Retinal pigment epithelial cell (primary cell): ENCODE results near the gene SRMS.

Experiments used
- DNase-seq: peaks from one replicate; pipeline ENCODE4 v3.0.0-alpha.2; 2010; ENCODE audit warnings: low read depth
- H3K4me3 ChIP-seq: 2 replicates; pipeline ENCODE4 v1.5.1; 2011; ENCODE audit warnings: mild to moderate bottlenecking, low read length, control low read depth, moderate library complexity
- CTCF ChIP-seq: conservative IDR thresholded peaks from 2 replicates; pipeline ENCODE4 v1.5.1; 2011; ENCODE audit warnings: low read depth, low read length, control low read depth, inconsistent platforms

SRMS gene

DNA sequence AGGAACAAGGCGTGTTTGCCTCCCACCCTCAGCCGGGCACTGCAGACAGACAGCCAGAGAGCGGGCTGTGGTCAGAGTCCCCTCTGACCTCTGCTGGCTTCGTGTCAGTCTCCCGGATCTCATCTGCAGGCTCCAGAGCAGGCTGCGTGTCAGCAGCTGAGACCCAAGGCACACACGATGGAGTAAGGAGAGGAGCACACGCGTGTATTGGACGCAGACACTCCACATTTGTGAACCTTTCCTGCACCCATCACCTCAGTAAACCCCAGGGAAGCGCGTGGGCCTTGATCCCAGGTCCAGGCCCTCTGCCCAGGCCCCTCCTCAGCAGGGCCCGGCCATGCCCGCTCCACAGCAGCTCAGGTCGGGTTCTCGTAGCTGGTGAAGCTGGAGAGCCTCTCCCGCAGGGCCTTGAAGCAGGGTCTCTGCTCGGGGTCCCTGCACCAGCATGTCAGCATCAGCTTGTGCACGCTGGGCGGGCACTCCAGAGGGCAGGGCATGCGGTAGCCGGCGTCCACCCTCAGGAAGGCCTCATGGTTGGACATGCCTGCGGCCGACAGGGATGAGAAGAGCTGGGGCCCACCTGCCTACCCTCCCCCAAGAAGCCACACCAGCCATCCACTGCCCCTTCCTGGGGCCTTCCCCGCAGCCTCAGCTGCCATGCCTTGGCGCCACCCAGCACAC is 18.2 kb downstream of the SRMS start:
- no peak for DNase-seq
- no peak overlapping the region for H3K4me3 ChIP-seq
- TF ChIP-seq CTCF = no peak

DNA sequence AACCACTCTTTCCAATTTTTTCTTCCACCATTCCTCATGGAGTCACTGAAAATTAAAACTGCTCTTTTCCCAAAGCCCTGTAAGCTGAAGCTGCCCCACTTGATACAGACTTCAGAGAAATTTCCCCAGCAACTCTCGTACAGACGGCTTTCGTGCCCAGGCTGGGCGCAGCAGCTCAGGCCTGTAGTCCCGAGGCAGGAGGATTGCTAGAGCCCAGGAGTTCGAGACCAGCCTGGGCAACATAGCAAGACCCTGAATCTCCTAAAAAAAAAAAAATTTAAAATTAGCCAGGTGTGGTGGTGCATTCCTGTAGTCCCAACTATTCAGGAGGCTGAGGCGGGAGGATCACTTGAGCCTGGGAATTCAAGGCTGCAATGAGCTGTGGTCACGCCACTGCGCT is 20.4 kb downstream of the SRMS start:
- H3K4me3 ChIP-seq = no peak overlapping the region
- DNase-seq = no peak
- TF ChIP-seq CTCF = no peak

DNA sequence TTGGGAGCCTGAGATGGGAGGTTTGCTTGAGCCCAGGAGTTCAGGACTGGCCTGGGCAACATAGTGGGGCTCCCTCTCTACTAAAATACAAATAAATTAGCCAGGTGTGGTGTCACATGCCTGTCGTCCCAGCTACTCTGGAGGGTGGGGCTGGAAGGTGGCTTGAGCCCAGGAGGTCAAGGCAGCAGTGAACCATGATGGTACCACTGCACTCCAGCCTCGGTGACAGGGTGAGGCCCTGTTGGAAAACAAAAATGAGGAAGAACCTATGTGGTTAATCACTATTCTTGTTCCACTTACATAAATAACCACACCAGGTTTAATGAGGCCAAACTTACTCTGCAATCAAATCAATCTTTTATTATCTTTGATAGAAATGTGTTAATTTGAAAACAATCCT is 21.6 kb downstream of the SRMS start:
- H3K4me3 ChIP-seq = no peak overlapping the region
- DNase-seq = no peak
- no peak for TF ChIP-seq CTCF

DNA sequence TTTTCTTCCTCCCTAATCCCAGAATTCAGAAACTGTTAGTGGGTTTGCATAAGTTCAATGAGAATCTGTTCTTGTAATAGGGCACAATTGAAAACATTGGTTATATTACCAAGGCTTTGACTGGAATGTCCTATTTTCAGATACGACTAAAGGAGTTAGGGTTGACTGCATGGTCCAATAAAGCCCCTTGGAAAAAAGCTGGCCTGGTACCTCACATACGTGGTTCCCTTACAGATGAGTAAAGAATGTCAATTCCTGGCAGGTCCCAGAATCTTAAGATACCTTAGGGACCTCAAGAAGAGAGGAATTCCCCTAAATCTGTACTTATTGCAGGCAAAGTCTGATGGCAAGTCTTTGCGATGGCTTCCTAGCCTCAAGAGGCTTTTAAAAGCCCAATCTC is 22.4 kb downstream of the SRMS start:
- no peak overlapping the region for H3K4me3 ChIP-seq
- DNase-seq = no peak
- no peak for TF ChIP-seq CTCF

GRCh38 chr20:63522981-63523611 is 24.5 kb downstream of the SRMS start:
- no peak for TF ChIP-seq CTCF
- DNase-seq = no peak
- H3K4me3 ChIP-seq = no peak overlapping the region

DNA sequence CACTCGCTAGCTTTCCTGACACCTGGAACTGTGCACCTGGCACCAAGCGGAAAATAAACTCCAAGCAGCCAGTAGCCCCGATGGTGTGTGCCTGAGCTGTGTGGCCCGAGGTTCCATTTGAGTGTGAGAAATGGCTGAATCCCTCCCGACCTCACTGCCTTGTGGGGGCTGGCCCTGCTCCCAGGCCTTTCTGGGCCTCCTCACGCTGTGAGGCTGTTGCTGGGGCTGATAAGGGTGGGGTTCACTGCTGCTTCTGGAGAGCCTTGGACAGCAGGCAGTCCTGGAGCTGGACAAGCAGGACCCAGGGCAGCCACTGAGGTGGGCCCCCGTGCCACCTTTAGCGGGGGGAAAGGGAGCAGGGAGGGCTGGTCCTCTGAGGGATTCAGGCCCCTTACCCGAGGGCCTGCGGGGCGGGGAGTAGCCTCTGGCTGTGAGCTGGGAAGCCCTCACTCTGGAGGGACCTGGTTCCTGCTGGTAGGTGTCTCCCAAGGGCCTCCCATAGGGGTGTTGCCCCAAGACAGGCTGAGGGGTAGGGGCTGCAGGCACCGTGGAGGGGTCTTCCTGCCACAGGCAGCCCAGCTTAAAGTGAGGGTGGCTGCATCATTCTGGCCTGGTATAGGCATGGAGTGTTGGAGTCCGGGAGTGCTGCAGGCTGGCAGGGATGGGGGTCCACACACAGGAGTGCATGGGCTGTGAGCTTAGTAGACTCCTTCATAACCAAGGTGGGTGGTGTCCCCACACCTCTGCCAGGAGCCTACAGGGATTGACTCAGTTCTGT is 25.3 kb downstream of the SRMS start:
- TF ChIP-seq CTCF = no peak
- DNase-seq = no peak

GRCh38 chr20:63521602-63522001 is 25.9 kb downstream of the SRMS start:
- TF ChIP-seq CTCF = no peak
- H3K4me3 ChIP-seq = peak overlapping the region; percentile 82
- no peak for DNase-seq

More for the DNA sequence above, 25.3 kb downstream of the SRMS start:
- H3K4me3 ChIP-seq = peak overlapping the region; percentile 82
